Loucy (cell line): ENCODE results near the gene PROB1.
"Not testable (repeated sequence)": the region's sequence is repeated elsewhere in the genome, so short reads cannot be mapped to it uniquely, and the experiment has no call there.

Source experiments
- CTCF ChIP-seq: fragments of 200-600 bp; sonication (generic); conservative IDR thresholded peaks from 2 replicates; pipeline ENCODE4 v1.5.1; 2014; ENCODE audit warnings: mild to moderate bottlenecking, antibody characterized with exemption, low read length
- EZH2phosphoT487 ChIP-seq: fragments of 200-600 bp; IDR thresholded peaks from 2 replicates; pipeline ENCODE4 v1.6.1; 2018; ENCODE audit warnings: antibody characterized with exemption, mild to moderate bottlenecking, moderate library complexity, borderline replicate concordance

- TF ChIP-seq CTCF, EZH2phosphoT487: not testable (repeated sequence)
Measured at GRCh38 chr5:139409116-139409515, 14.2 kb upstream of the PROB1 start.
